ENCODE results near the gene ZMYND8.

Gene ZMYND8

GRCh38 chr20:47330933-47331708 is 25.4 kb downstream of the ZMYND8 start:
- DNase-seq = peak; percentile 40

GRCh38 chr20:47330071-47330470 is 26.4 kb downstream of the ZMYND8 start:
- DNase-seq = no peak

DNA sequence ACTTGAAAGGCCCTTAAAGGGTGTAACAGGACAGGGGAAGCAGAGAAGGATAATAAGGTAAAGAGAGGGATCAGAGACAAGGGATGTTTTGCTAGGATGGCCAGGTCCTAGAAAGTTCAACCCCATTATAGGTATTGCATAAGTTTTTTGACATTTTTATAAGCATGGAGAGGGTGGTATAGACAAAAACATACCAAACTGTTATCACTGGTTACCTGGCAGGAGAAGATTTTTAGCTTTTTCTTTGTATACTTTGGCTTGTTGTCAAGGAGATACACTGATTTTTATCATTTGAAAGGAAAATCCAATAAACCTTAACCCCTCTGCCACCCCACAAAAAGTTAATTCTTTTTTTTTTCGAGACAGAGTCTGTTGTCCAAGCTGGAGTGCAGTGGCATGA is 28.4 kb downstream of the ZMYND8 start:
- no peak for DNase-seq

DNA sequence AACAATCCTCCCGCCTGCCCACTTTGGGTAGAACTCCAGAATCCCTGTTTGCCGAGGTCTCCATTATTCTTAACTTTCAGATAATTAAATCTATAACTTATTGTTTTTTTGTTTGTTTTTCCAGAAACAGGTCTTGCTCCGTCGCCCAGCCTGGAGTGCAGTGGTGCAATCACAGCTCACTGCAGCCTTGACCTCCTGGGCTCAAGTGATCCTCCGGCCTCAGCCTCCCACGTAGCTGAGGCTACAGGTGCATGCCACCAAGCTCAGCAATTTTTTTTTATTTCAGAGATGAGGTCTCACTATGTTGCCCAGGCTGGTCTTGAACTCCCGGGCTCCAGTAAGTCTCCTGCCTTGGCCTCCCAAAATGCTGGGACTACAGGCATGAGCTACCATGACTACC is 28.8 kb downstream of the ZMYND8 start:
- no peak for DNase-seq

GRCh38 chr20:47326658-47327268 is 29.7 kb downstream of the ZMYND8 start:
- DNase-seq = no peak

- no peak for DNase-seq
Observed at GRCh38 chr20:47325242-47325641, 31.3 kb downstream of the ZMYND8 start.

- no peak for DNase-seq
Observed at GRCh38 chr20:47320990-47321805, 35.3 kb downstream of the ZMYND8 start.

DNA sequence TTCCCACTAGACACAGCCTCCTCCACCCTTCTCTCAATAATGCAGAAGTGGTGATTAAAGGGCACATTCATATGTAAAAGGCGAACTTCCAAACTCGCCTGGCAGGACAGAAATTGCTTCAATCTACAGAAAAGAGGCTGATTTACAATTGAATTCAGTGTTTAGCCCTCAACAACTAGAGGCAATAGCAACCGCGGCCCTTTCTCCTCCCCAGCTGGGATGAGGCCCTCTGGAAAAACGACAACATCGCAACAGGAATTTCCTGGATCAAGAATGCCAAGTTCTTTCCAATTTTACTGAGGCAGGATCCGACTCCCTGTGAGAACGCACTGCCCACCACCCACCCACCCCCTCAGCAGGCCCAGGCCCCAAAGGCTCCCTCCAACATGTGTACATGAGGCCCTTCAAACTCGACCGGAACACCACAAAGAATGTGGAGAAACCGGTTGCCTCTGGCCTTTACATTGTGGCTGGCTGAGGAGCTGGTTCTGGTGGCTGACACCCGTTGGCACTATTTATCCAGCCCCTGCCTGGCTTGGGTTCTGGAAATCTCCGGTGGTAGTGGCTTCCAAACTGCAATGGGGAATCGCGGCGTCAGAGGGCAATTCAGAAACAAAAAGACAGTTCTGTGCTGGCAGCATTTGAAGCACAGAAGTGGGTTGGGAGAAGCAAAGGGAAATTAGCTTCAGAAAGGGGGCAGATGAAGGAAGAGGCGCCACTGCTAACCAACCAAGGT is 36.8 kb downstream of the ZMYND8 start:
- DNase-seq = no peak

DNA sequence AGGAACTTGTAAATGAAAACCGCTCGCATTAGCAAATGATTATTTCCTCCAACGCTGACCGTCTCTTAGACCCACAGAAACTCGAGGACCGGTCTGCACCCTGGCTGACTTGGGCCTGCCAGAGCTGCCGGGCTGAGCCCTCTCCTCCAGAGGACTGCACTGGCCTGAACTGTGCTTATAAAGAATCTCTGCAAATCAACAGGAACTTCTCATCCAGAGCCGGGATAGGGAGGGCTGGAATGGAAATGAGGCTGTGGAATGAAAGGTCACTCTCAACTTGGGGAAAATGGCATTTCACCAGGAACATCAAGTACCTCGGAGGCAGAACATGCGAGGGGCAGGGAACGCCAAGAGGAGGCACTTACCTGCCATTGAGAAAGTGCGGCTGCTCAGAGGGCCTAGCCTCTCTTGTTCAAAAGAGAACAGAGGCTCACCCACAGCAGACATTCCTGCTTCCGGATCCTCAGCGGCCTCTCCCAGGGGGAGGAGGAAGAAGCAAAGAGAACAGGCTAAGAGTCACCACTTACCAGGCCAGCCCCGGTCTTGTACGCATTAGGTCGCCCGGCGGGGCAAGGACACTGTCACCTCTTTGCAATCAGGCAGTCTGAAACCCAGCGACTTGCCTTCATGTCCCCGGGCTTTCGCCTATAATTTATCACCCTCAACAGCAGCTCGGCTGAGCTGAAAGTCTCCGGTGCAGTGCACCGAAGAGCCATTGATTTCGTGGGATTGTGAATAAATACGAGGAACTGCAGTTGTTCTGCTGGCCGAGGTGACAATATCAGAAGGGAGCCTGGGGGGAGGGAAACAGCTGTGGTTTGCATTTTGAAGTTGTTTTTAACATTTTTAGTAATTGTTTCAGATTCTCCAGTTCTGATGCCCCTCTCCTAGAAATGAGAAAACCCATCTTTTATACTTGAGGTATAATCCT is 37.6 kb downstream of the ZMYND8 start:
- DNase-seq = peak; percentile 60

DNA sequence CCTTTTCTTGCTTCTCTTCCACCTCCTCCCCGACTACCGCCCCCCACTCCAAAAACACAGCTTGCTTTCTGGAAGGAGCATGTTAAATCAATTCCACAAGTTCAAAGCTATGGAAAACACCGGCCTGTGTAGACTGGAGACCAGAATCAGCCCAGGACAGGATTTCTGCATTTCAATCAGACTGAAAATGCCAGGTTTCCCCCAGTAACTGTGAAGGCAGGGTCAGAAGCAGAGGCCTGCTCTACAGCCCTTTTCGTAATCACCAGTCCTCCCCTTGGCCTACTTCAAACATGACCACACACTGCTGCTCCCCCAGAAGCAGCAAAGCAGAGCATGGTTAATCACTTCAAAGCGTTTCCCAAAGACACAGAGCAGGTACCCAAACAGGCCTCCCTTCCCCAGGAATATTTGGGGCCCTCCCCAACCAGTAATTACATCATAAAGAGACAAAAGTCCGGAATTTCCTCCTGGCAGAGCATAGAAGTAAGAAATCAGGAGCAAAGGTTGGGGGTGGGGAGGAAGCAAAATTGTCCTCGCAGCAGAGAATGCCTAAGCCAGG is 38.4 kb downstream of the ZMYND8 start:
- DNase-seq = no peak

DNA sequence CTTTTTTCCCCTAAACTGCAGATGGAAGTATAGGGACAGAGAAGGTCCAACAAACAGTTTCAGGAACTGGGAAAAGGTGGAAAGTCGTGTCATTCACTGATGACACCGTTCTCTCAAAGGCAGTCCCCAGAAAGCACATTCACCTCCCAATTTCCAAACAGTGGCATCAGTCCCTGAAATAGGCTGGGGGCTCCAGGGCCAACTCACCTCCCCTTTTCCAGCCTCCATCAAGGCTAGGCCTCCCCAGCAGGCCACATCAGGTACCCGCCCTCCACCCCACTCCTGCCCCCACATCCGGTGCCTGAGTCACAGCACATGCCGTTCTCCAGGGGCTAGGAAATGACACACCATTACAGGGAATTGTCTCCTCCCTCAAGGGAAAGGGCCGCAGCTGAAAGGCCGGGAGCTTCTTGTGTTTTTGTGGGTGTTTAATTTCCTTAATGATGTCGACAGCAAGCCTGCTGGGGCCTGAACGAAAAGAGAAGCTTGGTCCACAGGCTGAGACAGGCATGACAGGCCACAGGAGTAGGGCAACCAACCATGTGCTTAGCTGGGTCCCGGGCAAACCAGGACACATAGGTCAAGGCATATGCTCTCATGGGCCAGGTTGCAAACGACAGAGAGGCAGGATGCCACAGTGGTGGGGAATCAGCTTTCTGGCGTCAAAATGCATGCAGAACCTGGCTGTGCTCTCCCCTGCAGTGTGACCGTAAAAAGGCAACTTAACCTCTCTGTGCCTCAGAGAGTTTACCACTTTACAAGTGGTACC is 39.2 kb downstream of the ZMYND8 start:
- DNase-seq = peak; percentile 75

DNA sequence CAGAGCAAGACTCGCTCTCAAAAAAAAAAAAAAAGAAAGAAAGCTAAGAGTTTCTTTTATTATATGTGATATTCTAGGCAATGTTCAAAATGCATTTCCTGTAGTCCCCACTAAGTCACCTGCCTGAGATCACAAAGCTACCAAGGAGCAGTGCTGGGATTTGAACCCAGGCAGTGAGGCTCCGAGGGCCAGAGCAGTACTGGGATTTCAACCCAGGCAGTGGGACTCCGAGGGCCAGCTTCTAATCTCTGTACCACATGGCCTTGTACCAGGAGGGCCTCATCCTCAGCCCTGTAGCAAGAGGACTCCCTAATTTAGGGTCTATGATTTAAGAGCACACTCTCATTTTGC is 39.7 kb downstream of the ZMYND8 start:
- DNase-seq = no peak

GRCh38 chr20:47315339-47316056 is 41.0 kb downstream of the ZMYND8 start:
- no peak for DNase-seq

- DNase-seq = no peak
Observed at GRCh38 chr20:47314647-47315338, 41.7 kb downstream of the ZMYND8 start.

- DNase-seq = no peak
Observed at GRCh38 chr20:47311967-47312681, 44.4 kb downstream of the ZMYND8 start.

- DNase-seq = no peak
Observed at GRCh38 chr20:47311211-47311610, 45.3 kb downstream of the ZMYND8 start.

DNA sequence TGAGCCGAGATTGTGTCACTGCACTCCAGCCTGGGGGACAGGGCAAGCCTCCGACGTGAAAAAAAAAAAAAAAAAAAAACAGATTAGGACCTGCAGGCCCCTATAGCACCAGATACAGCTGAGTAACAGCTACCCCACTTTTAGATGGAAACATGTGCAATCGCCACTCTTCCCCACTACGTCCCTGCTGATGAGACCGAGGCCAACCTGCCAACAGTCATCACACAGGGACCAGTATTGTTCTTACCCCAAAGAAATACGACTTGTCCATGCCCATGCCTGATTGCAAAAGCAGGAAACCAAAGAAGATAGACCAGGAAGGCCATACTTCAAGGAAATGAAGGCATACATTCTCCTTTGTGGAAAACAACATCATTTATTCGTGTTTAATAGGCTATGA is 45.8 kb downstream of the ZMYND8 start:
- no peak for DNase-seq

DNA sequence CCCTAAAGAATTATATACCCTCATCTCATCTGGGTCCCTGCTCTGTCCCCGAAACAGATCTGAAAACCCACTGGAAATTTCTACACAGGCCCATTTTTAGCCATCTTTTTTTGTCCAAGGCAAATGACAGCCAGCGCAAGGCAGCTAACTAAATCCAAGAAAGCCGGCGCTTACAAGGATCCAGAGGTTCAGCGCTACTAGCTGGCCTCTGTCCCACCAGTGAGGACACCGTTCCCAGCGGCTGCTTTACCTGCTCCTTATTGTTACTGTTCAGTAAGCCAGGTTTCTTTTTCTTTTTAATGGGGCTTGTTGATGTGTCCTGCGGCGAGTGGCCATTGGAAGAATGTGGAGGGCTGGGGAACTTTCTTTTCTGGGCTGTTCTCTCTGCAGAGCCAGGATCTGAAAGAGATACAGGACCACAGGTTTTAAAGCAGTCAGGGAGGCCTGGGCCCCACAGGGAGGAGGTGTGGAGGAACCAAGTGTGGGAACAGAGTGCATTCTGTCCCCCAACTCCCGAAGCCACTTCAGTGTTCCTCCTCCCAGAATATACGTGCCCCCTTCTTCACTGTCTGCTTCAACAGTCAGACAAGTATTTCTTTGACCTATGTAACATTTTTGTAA is 46.6 kb downstream of the ZMYND8 start:
- no peak for DNase-seq

Data from activated CD4-positive, alpha-beta T cell treated with anti-CD3 and anti-CD28 coated beads, Interleukin-2, amount 50 U/mL, for 16 hours (primary cell).